Erythroblast (primary cell): ENCODE results near the gene CYP26A1.

Experiments used
- GATA1 ChIP-seq: IDR thresholded peaks from 2 replicates; pipeline ENCODE4 v1.6.1; 2011; ENCODE audit warnings: low read depth, mild to moderate bottlenecking, control low read depth, low read length, moderate library complexity
- POLR2A ChIP-seq: IDR thresholded peaks from 2 replicates; pipeline ENCODE4 v1.6.1; 2011; ENCODE audit warnings: mild to moderate bottlenecking, low read length

DNA sequence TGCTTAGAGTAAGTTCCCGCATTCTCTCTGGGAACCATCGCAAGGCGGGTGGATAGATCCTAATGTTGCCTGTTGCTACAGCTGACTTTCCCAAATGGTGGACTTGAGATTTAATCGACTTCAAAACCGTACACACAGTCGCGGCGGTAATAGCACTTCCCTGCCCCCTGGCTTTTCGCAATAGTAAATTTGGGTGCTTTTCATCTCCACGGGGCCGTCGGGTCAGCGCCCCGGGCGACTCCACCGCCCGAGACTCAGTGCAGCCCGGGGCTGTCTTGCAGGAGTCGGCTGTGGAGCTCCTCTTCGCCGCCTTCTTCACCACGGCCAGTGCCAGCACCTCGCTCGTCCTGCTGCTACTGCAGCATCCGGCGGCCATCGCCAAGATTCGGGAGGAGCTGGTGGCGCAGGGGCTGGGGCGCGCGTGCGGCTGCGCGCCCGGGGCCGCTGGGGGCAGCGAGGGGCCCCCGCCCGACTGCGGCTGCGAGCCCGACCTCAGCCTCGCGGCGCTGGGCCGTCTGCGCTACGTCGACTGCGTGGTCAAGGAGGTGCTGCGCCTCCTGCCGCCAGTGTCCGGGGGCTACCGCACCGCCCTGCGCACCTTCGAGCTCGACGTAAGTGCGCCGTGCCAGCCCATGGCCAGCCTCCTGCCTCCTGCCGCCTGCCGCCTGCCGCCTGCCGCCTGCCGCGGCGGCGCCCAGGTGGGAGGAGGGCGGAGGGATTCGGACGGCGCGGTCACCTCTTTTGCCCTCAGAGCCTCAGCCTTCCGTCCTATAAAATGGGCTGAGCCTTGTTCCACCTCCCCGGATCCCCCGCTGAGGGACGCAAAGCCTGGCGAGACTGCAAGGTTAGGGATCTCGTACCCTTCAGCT, 7.8 kb upstream of the CYP26A1 start:
- TF ChIP-seq POLR2A (no peak), GATA1 (no peak)
